NB4 (cell line): ENCODE results near the gene DIP2C.

Experiments
- CTCF ChIP-seq: IDR thresholded peaks from one replicate; pipeline ENCODE4 v1.5.1; 2012; ENCODE audit warnings: low read depth, low read length
- MAX ChIP-seq: IDR thresholded peaks from 2 replicates; pipeline ENCODE4 v1.6.1; 2011; ENCODE audit warnings: low read depth, low read length
- POLR2A ChIP-seq: IDR thresholded peaks from 2 replicates; pipeline ENCODE4 v1.6.1; 2011; ENCODE audit warnings: mild to moderate bottlenecking; ENCODE audit not compliant: insufficient read length; ENCODE audit errors: extremely low read depth

GRCh38 chr10:381346-381745 lies 308.1 kb downstream of the DIP2C start:
- TF ChIP-seq POLR2A (no peak), MAX (no peak), CTCF (no peak)
